ENCODE data around the gene DENND4C. TPM values are rescaled to one million over a fixed set of nuclear protein-coding genes. Genes with fewer than 3 reads are reported as not detected.

The DENND4C gene
- total and polyA plus RNA-seq, 2 of the 4 experiments (the other 2 are of a cell fraction): 9.0 to 32.6 TPM

- no peak overlapping the region for H3K23ac ChIP-seq (ENCODE audit: low read depth, low read length)
- H3K9ac ChIP-seq (ENCODE audit: low read depth, low read length): no peak overlapping the region
- no peak overlapping the region for H2AK5ac ChIP-seq (ENCODE audit: low read depth, low read length)
- H4K8ac ChIP-seq (ENCODE audit: low read depth in 2 of 2, low read length in 2 of 2): no peak overlapping the region
- H3K9me1 ChIP-seq (ENCODE audit: insufficient read depth, low read length): peaks cover 5% of the 10 kb centered on the region
- intact Hi-C loops (cut with micrococcal nuclease): no loop called here
- no peaks in the 10 kb centered on the region for H3K9me3 ChIP-seq (ENCODE audit: control insufficient read depth, insufficient read depth, low read length)
- H2BK5ac ChIP-seq (ENCODE audit: low read depth, low read length, poor library complexity, severe bottlenecking): no peak overlapping the region
- H4K91ac ChIP-seq (ENCODE audit: insufficient read depth, low read depth, low read length): no peak overlapping the region
- H2AK9ac ChIP-seq (replicated peaks; ENCODE audit: low read depth, low read length, poor library complexity): no peak overlapping the region
- H3K27ac ChIP-seq (ENCODE audit: insufficient read depth, low read length): no peak overlapping the region
- no peak overlapping the region for H2BK20ac ChIP-seq (ENCODE audit: low read depth, low read length)
- H3K4ac ChIP-seq (ENCODE audit: low read depth, low read length): no peak overlapping the region
- no peak overlapping the region for H3K4me3 ChIP-seq (ENCODE audit: insufficient read depth, low read depth, low read length)
- H3K79me1 ChIP-seq (ENCODE audit: low read depth in 1 of 2, low read length in 2 of 2): peaks cover 25 to 58% of the 10 kb centered on the region in 2 experiments
- no peaks in the 10 kb centered on the region for H3K27me3 ChIP-seq (ENCODE audit: control insufficient read depth, insufficient read depth, low read length)
- no peak overlapping the region for H4K5ac ChIP-seq (ENCODE audit: low read depth, low read length)
- no peak overlapping the region for H2BK15ac ChIP-seq (ENCODE audit: low read depth, low read length)
- H3K56ac ChIP-seq (ENCODE audit: extremely low read depth, insufficient read depth, low read length): no peak overlapping the region
- WGBS, 2 experiments (ENCODE audit: extremely low coverage in 2 of 2, insufficient read length in 1 of 2): no CpG with 5 or more reads among the region's 3 CpGs
- BruUV-seq (replicated peaks): no TSS peak
- TF ChIP-seq RCOR1 (IDR thresholded peaks at IDR 0.05; ENCODE audit: insufficient replicate concordance, low read length): no peak
- TF ChIP-seq CTCF (conservative IDR thresholded peaks at IDR 0.05; ENCODE audit: low read depth, low read length): no peak
- TF ChIP-seq POLR2A (IDR thresholded peaks at IDR 0.05; ENCODE audit: low read depth, low read length): no peak
- no peak for TF ChIP-seq SMC3 (IDR thresholded peaks at IDR 0.05; ENCODE audit: low read depth, low read length)
- TF ChIP-seq USF2 (IDR thresholded peaks at IDR 0.05; ENCODE audit: low read depth, low read length): no peak
- no peak for TF ChIP-seq CHD1 (IDR thresholded peaks at IDR 0.05; ENCODE audit: low read depth, low read length)
- no peak for TF ChIP-seq FOS (IDR thresholded peaks at IDR 0.05; ENCODE audit: low read depth, low read length)
- TF ChIP-seq MAZ (IDR thresholded peaks at IDR 0.05; ENCODE audit: borderline replicate concordance, low read depth, low read length): no peak
- TF ChIP-seq NFE2L2 (IDR thresholded peaks at IDR 0.05; ENCODE audit: low read depth, low read length): no peak
- no peak for TF ChIP-seq RFX5 (IDR thresholded peaks at IDR 0.05; ENCODE audit: low read depth, low read length)
- TF ChIP-seq ELK1 (IDR thresholded peaks at IDR 0.05; ENCODE audit: borderline replicate concordance, low read depth, low read length): no peak
- TF ChIP-seq MAFK (IDR thresholded peaks at IDR 0.05; ENCODE audit: low read depth, low read length): no peak
- TF ChIP-seq RAD21 (IDR thresholded peaks at IDR 0.05; ENCODE audit: low read length): no peak
- no peak for TF ChIP-seq MXI1 (IDR thresholded peaks at IDR 0.05; ENCODE audit: borderline replicate concordance, low read depth, low read length)
- no peak for TF ChIP-seq CEBPB (IDR thresholded peaks at IDR 0.05; ENCODE audit: low read depth, low read length)
- TF ChIP-seq BHLHE40 (IDR thresholded peaks at IDR 0.05; ENCODE audit: low read depth, low read length): no peak
- H4K20me1 ChIP-seq (ENCODE audit: insufficient read depth, low read length): peaks cover 30% of the 10 kb centered on the region
- no peak overlapping the region for H3K18ac ChIP-seq (ENCODE audit: low read depth, low read length)
- in situ Hi-C loops (cut with MboI; ENCODE audit: low sequenced_read_pairs): no loop called here
- ATAC-seq (ENCODE audit: low read depth): no peak
- H3K4me2 ChIP-seq (ENCODE audit: low read depth, low read length): no peak overlapping the region
- no peak overlapping the region for H2BK120ac ChIP-seq (ENCODE audit: low read depth, low read length)
- no peak overlapping the region for H2AFZ ChIP-seq (replicated peaks; ENCODE audit: low read length, poor library complexity)
- no peak for DNase-seq
- ChIA-PET POLR2A (ENCODE audit: unreplicated experiment) (no interaction called here), CTCF (interaction anchor here (0.7 to 0.9 kb wide), 2 partner anchors 10 to 911 kb away, joined by 3 to 4 read pairs; no protein-coding TSS in a partner anchor)
- dilution Hi-C loops (cut with HindIII; ENCODE audit: low sequenced_read_pairs, unreplicated experiment): no loop called here
- peaks cover 2% of the 10 kb centered on the region; the same call in 1 of the 2 replicates for H3K36me3 ChIP-seq (ENCODE audit: control insufficient read depth, insufficient read depth, low read length)
- no peak overlapping the region for H3K14ac ChIP-seq (replicated peaks; ENCODE audit: low read depth, low read length)
- H3K4me1 ChIP-seq (ENCODE audit: control insufficient read depth, insufficient read depth, low read length): no peaks in the 10 kb centered on the region
These were observed 16.4 kb downstream of the DENND4C start for GRCh38 chr9:19246891-19247290.

Measured in IMR-90 (cell line).